DND-41 (cell line): ENCODE results near the gene HCN2.

ENCODE experiments used
- ATAC-seq: fragments of 200-7000 bp; cut with Tn5 transposase; 3 replicates; pipeline ENCODE4 v1.9.1; 2021; ENCODE audit warnings: low read depth; ENCODE audit not compliant: insufficient read depth
- DNase-seq: peaks from one replicate; pipeline ENCODE4 v3.0.0-alpha.2; 2020
- H2AFZ ChIP-seq: 2 replicates; pipeline ENCODE4 v1.6.0; 2012; ENCODE audit warnings: low read depth, low read length
- H3K27ac ChIP-seq: 2 replicates; pipeline ENCODE4 v1.5.1; 2012; ENCODE audit warnings: low read length, inconsistent platforms
- H3K27me3 ChIP-seq: fragments of 200-600 bp; sonication (generic); 2 replicates; pipeline ENCODE4 v1.6.0; 2012; ENCODE audit warnings: low read length, mild to moderate bottlenecking, inconsistent platforms; ENCODE audit not compliant: insufficient read depth, poor library complexity
- H3K36me3 ChIP-seq: 2 replicates; pipeline ENCODE4 v1.5.1; 2012; ENCODE audit warnings: low read length, inconsistent platforms; ENCODE audit not compliant: insufficient read depth
- H3K4me1 ChIP-seq: 2 replicates; pipeline ENCODE4 v1.5.1; 2012; ENCODE audit warnings: mild to moderate bottlenecking, low read length; ENCODE audit not compliant: insufficient read depth
- H3K4me2 ChIP-seq: 2 replicates; pipeline ENCODE4 v1.6.0; 2012; ENCODE audit warnings: mild to moderate bottlenecking, moderate library complexity, low read length, inconsistent platforms; ENCODE audit not compliant: insufficient read depth
- H3K4me3 ChIP-seq, 2 experiments: fragments of 200-600 bp in 1 of 2; shearing (Covaris generic) in 1 of 2; 2 replicates each; pipeline ENCODE4 v1.5.1; 2012 to 2016; ENCODE audit warnings: inconsistent platforms in 2 of 2, low read length in 2 of 2, mild to moderate bottlenecking in 2 of 2, low read depth in 1 of 2, moderate library complexity in 1 of 2
- H3K79me2 ChIP-seq: 2 replicates; pipeline ENCODE4 v1.6.0; 2012; ENCODE audit warnings: low read length, inconsistent platforms; ENCODE audit not compliant: insufficient read depth
- H3K9ac ChIP-seq: 2 replicates; pipeline ENCODE4 v1.6.0; 2012; ENCODE audit warnings: low read depth, mild to moderate bottlenecking, inconsistent platforms, low read length, moderate library complexity
- H3K9me3 ChIP-seq: 2 replicates; pipeline ENCODE4 v1.5.1; 2012; ENCODE audit warnings: low read length, moderate library complexity, mild to moderate bottlenecking, inconsistent platforms; ENCODE audit not compliant: insufficient read depth, severe bottlenecking
- H4K20me1 ChIP-seq: 2 replicates; pipeline ENCODE4 v1.6.0; 2012; ENCODE audit warnings: low read length; ENCODE audit not compliant: insufficient read depth
- EZH2 ChIP-seq: IDR thresholded peaks from 3 replicates; pipeline ENCODE4 v1.6.1; 2012; ENCODE audit warnings: borderline replicate concordance, low read depth, mild to moderate bottlenecking, moderate library complexity, low read length, inconsistent platforms; ENCODE audit not compliant: severe bottlenecking
- TF ChIP-seq, protein P1 (sequence below): IDR thresholded peaks from 2 replicates; pipeline ENCODE4 v1.5.1; 2012; ENCODE audit warnings: borderline replicate concordance, low read length, moderate library complexity, mild to moderate bottlenecking; ENCODE audit not compliant: poor library complexity, severe bottlenecking; ENCODE audit errors: extremely low read depth

The HCN2 gene

DNA sequence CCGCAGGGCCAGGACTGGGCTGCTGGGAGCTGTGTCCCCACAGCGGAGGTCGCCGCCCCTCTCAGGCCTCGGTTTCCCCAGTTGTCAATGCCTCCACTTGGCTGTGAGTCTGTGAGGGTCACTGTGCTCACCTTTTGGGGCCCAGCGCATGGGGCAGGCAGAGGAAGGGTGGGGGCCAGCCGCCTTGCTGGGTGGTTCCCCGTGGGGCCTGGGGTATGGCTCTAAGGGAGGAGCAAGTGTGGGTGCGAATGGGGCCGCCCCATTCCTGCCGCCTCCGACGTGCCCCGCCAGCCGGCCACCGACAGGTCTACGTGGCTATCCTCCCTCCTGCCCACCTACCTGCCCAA lies 49.2 kb downstream of the HCN2 start:
- H3K9me3 ChIP-seq = no peaks in the 10 kb centered on the region
- no peaks in the 10 kb centered on the region for H3K27me3 ChIP-seq
- TF ChIP-seq, protein P1, sequence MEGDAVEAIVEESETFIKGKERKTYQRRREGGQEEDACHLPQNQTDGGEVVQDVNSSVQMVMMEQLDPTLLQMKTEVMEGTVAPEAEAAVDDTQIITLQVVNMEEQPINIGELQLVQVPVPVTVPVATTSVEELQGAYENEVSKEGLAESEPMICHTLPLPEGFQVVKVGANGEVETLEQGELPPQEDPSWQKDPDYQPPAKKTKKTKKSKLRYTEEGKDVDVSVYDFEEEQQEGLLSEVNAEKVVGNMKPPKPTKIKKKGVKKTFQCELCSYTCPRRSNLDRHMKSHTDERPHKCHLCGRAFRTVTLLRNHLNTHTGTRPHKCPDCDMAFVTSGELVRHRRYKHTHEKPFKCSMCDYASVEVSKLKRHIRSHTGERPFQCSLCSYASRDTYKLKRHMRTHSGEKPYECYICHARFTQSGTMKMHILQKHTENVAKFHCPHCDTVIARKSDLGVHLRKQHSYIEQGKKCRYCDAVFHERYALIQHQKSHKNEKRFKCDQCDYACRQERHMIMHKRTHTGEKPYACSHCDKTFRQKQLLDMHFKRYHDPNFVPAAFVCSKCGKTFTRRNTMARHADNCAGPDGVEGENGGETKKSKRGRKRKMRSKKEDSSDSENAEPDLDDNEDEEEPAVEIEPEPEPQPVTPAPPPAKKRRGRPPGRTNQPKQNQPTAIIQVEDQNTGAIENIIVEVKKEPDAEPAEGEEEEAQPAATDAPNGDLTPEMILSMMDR = no peak
- no peak for TF ChIP-seq EZH2
- no peak for DNase-seq
- ATAC-seq = no peak
- H3K4me3 ChIP-seq = no peak overlapping the region
- H3K9ac ChIP-seq = no peak overlapping the region
- peaks cover 6% of the 10 kb centered on the region for H3K79me2 ChIP-seq
- no peak overlapping the region for H3K4me2 ChIP-seq
- H3K36me3 ChIP-seq = no peaks in the 10 kb centered on the region
- H3K4me1 ChIP-seq = peaks cover 11% of the 10 kb centered on the region
- H4K20me1 ChIP-seq = 0 out of 2 replicates have a peak, but pooled peaks cover 2% of the 10 kb centered on the region
- H3K27ac ChIP-seq = no peak overlapping the region
- H2AFZ ChIP-seq = no peak overlapping the region

DNA sequence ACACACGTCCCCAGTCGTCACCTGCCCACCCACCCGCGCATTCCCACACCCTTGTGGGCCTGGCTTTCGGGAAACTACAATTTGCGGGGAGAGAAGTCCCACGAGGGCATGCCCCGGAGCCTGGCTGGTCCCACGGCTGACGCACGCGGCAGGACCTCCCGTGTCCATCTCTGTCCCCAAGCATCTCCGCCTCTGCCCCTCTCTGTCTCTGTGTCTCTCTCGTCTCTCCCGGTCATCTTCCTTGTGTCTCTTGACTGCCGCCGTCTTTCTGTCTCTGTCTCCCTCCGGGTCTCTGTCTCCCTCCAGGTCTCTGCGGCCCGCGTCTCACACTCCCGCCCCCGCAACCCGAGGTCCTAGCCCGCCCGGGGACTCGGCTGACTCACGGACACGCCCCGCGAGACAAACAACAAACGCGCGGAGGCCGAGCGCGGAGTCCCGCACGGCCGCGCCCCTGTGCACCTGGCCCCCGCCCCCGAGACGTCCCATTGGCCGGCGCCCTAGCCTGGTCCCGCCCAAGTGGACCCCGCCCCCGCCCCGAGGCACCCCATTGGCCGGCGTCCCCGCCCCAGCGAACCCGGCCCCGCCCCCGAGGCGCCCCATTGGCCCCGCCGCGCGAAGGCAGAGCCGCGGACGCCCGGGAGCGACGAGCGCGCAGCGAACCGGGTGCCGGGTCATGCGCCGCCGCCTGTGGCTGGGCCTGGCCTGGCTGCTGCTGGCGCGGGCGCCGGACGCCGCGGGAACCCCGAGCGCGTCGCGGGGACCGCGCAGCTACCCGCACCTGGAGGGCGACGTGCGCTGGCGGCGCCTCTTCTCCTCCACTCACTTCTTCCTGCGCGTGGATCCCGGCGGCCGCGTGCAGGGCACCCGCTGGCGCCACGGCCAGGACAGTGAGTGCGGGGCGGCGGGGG lies 49.8 kb downstream of the HCN2 start, which contains the start of gene FGF22:
FGF22 (plus strand) TSS at position 627 of the 908 bp plus-strand sequence; CDS start at position 674, 47 bp downstream.
- TF ChIP-seq EZH2 = no peak
- TF ChIP-seq, protein P1 = no peak
- H3K27ac ChIP-seq = no peak within 1 kb of the TSS

DNA sequence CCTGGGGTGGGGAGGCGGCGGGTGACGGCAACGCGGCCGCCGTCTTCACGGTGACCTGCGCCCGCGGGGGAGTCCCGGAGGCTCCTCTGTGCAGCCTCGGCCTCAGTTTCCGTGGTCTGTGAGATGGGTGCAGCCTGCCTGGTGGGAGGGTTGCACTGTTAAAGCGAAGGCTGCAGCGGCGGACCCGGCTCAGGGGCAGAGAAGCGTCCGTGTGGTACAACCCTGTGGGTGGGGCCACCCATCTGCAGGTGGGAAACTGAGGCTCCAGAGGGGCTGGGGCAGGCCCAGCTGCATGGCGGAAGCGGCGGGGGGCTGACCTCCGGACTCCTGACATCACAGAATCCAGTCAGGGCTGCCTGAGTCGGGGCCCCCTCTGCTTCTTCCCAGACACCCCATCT lies 50.5 kb downstream of the HCN2 start:
- TF ChIP-seq, protein P1 = no peak
- TF ChIP-seq EZH2 = no peak
- peaks cover 5% of the 10 kb centered on the region for H3K36me3 ChIP-seq
- no peak overlapping the region for H3K4me3 ChIP-seq
- DNase-seq (no peak), ATAC-seq (no peak)
- no peaks in the 10 kb centered on the region for H3K27me3 ChIP-seq
- H3K79me2 ChIP-seq = no peaks in the 10 kb centered on the region
- no peak overlapping the region for H2AFZ ChIP-seq
- H3K9me3 ChIP-seq = no peaks in the 10 kb centered on the region
- H3K27ac ChIP-seq = no peak overlapping the region
- H3K4me1 ChIP-seq = no peaks in the 10 kb centered on the region
- H4K20me1 ChIP-seq = peaks cover 2% of the 10 kb centered on the region; the same call in 1 of the 2 replicates
- no peak overlapping the region for H3K9ac ChIP-seq
- H3K4me2 ChIP-seq = no peak overlapping the region

More for the DNA sequence above, 49.8 kb downstream of the HCN2 start, which contains the start of gene FGF22:
- Histone ChIP-seq H3K27me3 (no peaks in the 10 kb centered on the region), H3K36me3 (peaks cover 2% of the 10 kb centered on the region), H3K4me3 (no peak within 1 kb of the TSS), H4K20me1 (peaks cover 2% of the 10 kb centered on the region; the same call in 1 of the 2 replicates), H3K9me3 (no peaks in the 10 kb centered on the region), H3K4me2 (no peak within 1 kb of the TSS), H2AFZ (no peak within 1 kb of the TSS), H3K79me2 (no peaks in the 10 kb centered on the region; the same call in 1 of the 2 replicates), H3K9ac (no peak within 1 kb of the TSS), H3K4me1 (peaks cover 4% of the 10 kb centered on the region; the same call in 1 of the 2 replicates)
- DNase-seq (no peak), ATAC-seq (no peak)
